Duodenal mucosa (tissue), 2 donors: ENCODE data around the gene SNRNP40.

Experiments
- H3K27ac ChIP-seq: one replicate; pipeline ENCODE4 v1.7.0; 2013; ENCODE audit warnings: low read depth, low read length
- H3K27me3 ChIP-seq, 2 donors: one replicate each; pipeline ENCODE4 v1.7.0; 2013; ENCODE audit warnings: low read length in 2 of 2, control low read depth in 1 of 2; ENCODE audit not compliant: insufficient read depth in 2 of 2, control insufficient read depth in 1 of 2
- H3K36me3 ChIP-seq, 2 donors: one replicate each; pipeline ENCODE4 v1.7.0; 2013; ENCODE audit warnings: low read length in 2 of 2, control low read depth in 1 of 2; ENCODE audit not compliant: insufficient read depth in 2 of 2, control insufficient read depth in 1 of 2
- H3K4me1 ChIP-seq, 2 donors: one replicate each; pipeline ENCODE4 v1.7.0; 2013; ENCODE audit warnings: low read length in 2 of 2, control low read depth in 1 of 2; ENCODE audit not compliant: insufficient read depth in 2 of 2, control insufficient read depth in 1 of 2
- H3K4me3 ChIP-seq, 2 donors: one replicate each; pipeline ENCODE4 v1.7.0; 2013; ENCODE audit warnings: low read length in 2 of 2, low read depth in 1 of 2
- H3K9ac ChIP-seq, 2 donors: one replicate each; pipeline ENCODE4 v1.7.0; 2013; ENCODE audit warnings: low read length in 2 of 2, low read depth in 1 of 2
- H3K9me3 ChIP-seq, 2 donors: one replicate each; pipeline ENCODE4 v1.7.0; 2013; ENCODE audit warnings: low read length in 2 of 2, control low read depth in 1 of 2; ENCODE audit not compliant: control insufficient read depth in 1 of 2

SNRNP40 gene

DNA sequence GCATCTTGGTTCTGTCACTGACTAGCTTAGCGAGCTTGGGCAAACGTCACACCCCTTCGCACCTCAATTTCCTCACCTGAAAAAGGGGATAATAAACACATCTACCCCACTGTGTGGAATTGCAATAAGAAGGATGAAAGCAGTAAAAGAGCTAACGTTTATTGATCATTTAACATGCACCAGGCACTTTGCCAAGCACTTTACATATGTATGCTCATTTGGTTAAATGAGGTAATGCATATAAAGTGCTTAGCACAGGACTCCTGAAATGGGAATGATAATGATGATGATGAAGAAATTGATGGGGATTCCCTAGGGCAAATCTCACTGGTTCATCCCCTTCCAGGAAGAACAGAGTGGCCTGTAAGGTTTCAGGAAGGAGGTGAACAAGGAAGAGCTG, 61.7 kb downstream of the SNRNP40 start:
- Histone ChIP-seq H3K36me3 (no peaks in the 10 kb centered on the region), H3K9ac (no peak overlapping the region), H3K9me3 (no peaks in the 10 kb centered on the region), H3K27me3 (peaks cover 38 to 40% of the 10 kb centered on the region in 2 donors), H3K4me3 (no peak overlapping the region), H3K27ac (no peak overlapping the region), H3K4me1 (no peaks in the 10 kb centered on the region)

DNA sequence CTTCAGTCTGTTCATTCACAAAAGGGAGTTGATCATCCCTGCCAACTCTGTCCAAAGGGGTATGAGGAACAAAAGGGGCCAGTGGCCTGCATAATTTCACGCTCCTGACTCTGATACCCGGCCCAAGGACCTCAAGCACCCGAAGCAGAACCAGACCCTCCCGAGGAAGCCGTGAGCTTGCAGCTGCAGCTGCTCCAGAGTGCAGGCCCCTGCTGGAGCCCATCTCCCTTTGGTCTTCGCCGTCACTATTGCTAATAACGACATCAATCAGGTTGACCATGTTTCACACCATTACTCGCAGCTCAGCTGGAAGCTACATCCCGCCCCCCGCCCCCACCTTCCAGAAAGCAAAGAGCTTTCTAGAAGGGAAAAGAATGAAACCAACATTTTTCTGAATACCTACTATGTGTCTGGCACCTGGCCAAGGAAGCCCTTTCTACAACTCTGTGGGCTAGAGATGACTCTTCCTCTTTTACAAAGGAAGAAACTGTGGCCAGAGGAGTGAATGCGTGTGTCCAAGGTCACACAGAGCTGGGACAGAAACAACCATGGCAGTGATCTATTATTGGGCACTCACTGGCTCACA, 62.4 kb downstream of the SNRNP40 start:
- H3K9me3 ChIP-seq = no peaks in the 10 kb centered on the region
- no peak overlapping the region for H3K27ac ChIP-seq
- no peaks in the 10 kb centered on the region for H3K4me1 ChIP-seq
- H3K4me3 ChIP-seq = no peak overlapping the region
- peaks cover 37 to 40% of the 10 kb centered on the region in 2 donors for H3K27me3 ChIP-seq
- no peak overlapping the region for H3K9ac ChIP-seq
- no peaks in the 10 kb centered on the region for H3K36me3 ChIP-seq

DNA sequence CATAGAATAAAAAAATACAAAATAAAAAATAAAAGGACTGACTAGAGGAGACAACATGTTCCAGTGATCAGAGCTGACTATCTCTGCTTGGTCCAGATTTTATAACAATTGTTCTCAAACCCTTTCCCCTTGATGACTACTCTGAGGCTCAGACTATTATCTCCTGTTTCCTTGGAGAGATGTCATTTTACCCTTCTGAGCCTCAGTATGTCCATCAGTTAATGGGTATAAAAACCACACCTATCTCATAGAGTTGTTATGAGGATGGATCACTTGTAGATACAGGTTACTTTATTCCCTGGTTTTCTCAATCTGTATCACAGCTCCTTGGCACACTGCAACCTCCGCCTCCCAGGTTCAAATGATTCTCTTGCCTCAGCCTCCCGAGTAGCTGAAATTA, 63.9 kb downstream of the SNRNP40 start:
- no peaks in the 10 kb centered on the region for H3K4me1 ChIP-seq
- peaks cover 22 to 26% of the 10 kb centered on the region in 2 donors for H3K27me3 ChIP-seq
- no peaks in the 10 kb centered on the region for H3K9me3 ChIP-seq
- no peak overlapping the region for H3K4me3 ChIP-seq
- H3K36me3 ChIP-seq = no peaks in the 10 kb centered on the region
- no peak overlapping the region for H3K27ac ChIP-seq
- no peak overlapping the region for H3K9ac ChIP-seq

DNA sequence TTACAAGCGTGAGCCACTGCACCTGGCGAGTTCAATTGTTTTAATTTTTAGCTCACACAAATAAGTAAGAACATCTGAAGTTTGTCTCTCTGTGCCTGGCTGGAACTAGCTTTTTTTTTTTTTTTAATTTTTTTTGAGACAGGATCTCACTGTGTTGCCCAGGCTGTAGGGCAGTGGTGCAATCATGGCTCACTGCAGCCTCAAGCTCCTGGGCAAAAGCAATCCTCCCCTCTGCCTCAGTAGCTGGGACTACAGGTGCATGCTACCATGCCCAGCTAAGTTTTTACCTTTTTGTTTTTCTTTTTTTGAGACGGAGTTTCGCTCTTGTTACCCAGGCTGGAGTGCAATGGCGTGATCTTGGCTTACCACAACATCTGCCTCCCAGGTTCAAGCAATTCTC, 64.8 kb downstream of the SNRNP40 start:
- H3K9ac ChIP-seq = no peak overlapping the region
- H3K9me3 ChIP-seq = no peaks in the 10 kb centered on the region
- H3K27ac ChIP-seq = no peak overlapping the region
- no peak overlapping the region for H3K4me3 ChIP-seq
- no peaks in the 10 kb centered on the region for H3K4me1 ChIP-seq
- no peaks in the 10 kb centered on the region for H3K36me3 ChIP-seq
- H3K27me3 ChIP-seq = peaks cover 21 to 23% of the 10 kb centered on the region in 2 donors

DNA sequence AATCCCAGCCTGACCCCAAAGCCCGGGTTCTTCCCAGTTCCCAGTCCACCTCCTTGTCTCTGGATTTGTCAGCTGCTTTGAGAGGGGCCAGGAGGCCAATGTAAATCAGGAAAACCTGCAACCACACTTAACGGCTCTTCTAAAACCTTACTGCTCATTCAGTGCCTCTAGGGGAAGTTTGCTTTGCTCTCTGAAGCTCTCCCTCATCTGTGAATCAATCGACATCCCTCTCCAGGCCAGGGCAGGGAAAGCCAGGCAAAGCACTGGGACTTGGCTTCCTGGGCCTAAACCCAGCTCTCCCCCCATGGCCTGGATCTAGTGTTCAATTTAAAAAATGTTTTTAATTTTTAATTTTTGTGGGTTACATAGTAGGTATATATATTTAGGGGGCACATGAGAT, 66.2 kb downstream of the SNRNP40 start:
- Histone ChIP-seq H3K9ac (no peak overlapping the region), H3K27me3 (peaks cover 9% of the 10 kb centered on the region in 2 donors), H3K36me3 (no peaks in the 10 kb centered on the region), H3K9me3 (no peaks in the 10 kb centered on the region), H3K27ac (no peak overlapping the region), H3K4me3 (no peak overlapping the region), H3K4me1 (no peaks in the 10 kb centered on the region)

DNA sequence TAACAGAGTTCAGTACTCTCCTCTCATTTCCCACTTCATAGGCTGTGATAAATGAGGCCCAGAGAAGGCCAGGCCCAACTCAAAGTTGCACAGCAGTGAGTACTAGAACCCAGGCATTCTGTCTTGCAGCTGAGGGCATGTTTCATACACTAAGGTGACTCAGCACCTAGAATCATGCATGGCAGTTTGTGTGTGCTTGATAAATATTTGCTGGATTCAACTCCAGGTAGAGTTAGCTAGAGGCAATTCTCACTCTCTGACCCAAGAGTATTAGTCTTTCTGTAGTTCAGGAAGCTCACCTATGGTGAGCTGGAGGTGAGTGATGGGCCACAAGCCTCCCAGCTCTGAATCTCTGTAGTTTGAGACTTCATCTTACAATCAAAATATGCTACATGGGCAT, 67.6 kb downstream of the SNRNP40 start:
- no peak overlapping the region for H3K4me3 ChIP-seq
- H3K9ac ChIP-seq = no peak overlapping the region
- H3K4me1 ChIP-seq = peaks cover 7 to 8% of the 10 kb centered on the region in 2 donors
- no peaks in the 10 kb centered on the region for H3K9me3 ChIP-seq
- H3K36me3 ChIP-seq = no peaks in the 10 kb centered on the region
- H3K27me3 ChIP-seq = peaks cover 2 to 3% of the 10 kb centered on the region in 2 donors
- H3K27ac ChIP-seq = no peak overlapping the region

DNA sequence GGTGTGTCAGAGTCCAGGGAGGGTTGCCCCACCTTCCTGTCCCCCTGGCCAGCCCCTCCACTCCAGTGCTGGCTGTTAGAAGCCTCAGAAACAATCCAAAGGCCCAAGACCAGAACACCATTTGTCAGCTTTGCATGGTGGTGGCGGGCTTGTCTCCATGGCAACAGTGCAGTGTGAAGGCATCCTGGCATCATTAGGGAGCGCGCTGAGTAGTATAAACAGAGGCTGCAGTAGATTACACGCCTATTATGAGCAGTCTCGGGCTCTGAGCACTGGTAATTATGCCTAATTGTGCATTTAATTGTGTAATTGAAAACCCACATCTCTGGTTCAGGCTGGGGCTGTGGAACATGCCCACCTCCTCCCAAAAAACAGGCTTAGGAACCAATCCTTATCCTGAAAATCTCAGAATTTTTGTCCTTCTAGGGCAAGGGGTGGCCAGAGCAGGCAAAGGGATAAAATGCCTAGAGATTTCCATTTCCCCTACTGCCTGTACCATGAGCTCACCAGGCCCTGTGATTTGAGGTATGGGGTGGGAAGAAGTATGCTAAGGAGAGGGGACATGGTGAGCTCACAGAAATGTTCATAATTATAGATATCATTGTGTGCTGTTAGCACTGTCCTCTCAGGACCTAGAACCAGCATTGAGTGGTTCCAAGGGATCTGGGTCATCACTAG, 68.6 kb downstream of the SNRNP40 start:
- Histone ChIP-seq H3K4me1 (peaks cover 13% of the 10 kb centered on the region in 2 donors), H3K36me3 (no peaks in the 10 kb centered on the region), H3K4me3 (no peak overlapping the region), H3K9ac (no peak overlapping the region), H3K27ac (no peak overlapping the region), H3K9me3 (no peaks in the 10 kb centered on the region), H3K27me3 (no peaks in the 10 kb centered on the region)

DNA sequence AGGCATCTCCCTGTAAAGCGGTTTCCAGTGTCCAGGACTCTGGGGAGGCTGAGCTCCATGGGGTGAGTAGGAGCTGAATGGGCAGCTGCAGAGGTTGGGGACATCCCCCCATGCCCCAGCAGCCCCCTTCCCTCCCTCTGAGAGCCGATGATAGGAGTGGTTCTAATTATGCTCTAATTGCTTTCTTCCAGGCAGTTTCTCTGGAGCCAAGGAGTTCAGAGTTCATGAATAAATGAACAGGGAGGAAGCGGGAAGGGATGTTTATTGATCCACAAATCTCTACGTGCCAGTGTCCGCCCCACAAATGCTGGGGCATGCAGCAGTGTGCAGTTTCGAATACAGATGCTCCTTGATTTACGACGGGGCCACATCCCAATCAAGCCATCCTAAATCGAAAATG, 72.5 kb downstream of the SNRNP40 start:
- H3K4me3 ChIP-seq = peak overlapping the region in 1 of 2 donors; percentile 17
- H3K27ac ChIP-seq = no peak overlapping the region
- H3K27me3 ChIP-seq = no peaks in the 10 kb centered on the region
- no peaks in the 10 kb centered on the region for H3K9me3 ChIP-seq
- peaks cover 17 to 19% of the 10 kb centered on the region in 2 donors for H3K4me1 ChIP-seq
- H3K9ac ChIP-seq = no peak overlapping the region
- no peaks in the 10 kb centered on the region for H3K36me3 ChIP-seq

DNA sequence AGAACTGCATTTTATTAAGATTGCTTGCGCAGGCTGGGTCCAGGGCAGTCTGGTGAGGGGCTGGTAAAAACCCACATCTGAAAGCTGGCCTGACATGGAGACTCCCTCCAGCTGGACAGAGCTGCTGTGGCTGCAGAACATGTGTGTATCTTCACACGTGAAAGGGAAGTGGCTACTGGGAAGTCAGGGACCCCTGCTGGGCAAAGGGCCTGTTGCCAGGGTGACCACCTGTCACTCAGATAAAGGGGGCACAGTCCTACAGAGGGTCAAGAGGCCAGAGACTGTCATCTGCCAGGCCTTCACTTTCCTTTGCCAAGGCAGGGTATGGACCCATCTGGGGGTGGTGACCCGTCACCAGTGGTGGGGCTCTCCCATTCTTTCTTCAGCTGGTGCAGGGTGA, 74.4 kb downstream of the SNRNP40 start:
- Histone ChIP-seq H3K4me3 (no peak overlapping the region), H3K9me3 (no peaks in the 10 kb centered on the region), H3K27ac (no peak overlapping the region), H3K4me1 (peaks cover 17 to 19% of the 10 kb centered on the region in 2 donors), H3K27me3 (no peaks in the 10 kb centered on the region), H3K9ac (no peak overlapping the region), H3K36me3 (no peaks in the 10 kb centered on the region)

DNA sequence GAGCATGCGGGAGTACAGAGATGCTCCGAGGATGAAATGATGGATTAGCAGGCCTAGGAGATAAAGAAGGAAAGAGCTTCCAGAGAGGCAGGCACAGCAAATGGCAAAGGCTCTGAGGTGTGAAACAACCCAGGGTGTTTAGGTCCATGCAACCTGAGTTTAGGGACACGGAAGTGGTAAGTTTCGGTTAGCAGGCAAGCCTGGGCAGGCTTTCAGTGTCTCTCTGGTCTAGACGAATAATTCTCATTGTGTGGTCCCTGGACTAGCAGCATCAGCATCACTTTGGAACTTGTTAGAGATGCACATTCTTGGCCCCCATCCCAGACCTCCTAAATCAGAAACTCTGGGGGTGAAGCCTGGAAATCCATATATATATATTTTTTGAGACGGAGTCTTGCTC, 75.5 kb downstream of the SNRNP40 start:
- Histone ChIP-seq H3K4me1 (peaks cover 19 to 21% of the 10 kb centered on the region in 2 donors), H3K9ac (no peak overlapping the region), H3K9me3 (no peaks in the 10 kb centered on the region), H3K4me3 (no peak overlapping the region), H3K27me3 (no peaks in the 10 kb centered on the region), H3K36me3 (no peaks in the 10 kb centered on the region), H3K27ac (no peak overlapping the region)
